GM12878 (cell line): ENCODE data around the gene ETV6. TPM values are rescaled to one million over a fixed set of nuclear protein-coding genes. Genes with fewer than 3 reads are reported as not detected.

Source experiments
- ATAC-seq: fragments of 200-7000 bp; cut with Tn5 transposase; 3 replicates; pipeline ENCODE4 v1.9.1; 2020; ENCODE audit warnings: mild to moderate bottlenecking, moderate library complexity
- BruUV-seq: library from RNA; stranded (reverse); fragments of 400-500 nt; replicated peaks from 2 replicates; lab custom pipeline; 2021; lab: Mats Ljungman, UMichigan
- CTCF ChIA-PET: fragments of 300-600 bp; sonication (Branson Sonifier 250); formaldehyde crosslinking; extraction: SDS; loops from one replicate; lab custom pipeline; 2021; ENCODE audit warnings: inconsistent platforms; lab: Yijun Ruan, JAX
- POLR2A ChIA-PET: fragments of 350-600 bp; formaldehyde crosslinking; extraction: SDS; loops from one replicate; lab custom pipeline; 2021; ENCODE audit warnings: inconsistent platforms; lab: Charles Lee
- RAD21 ChIA-PET: fragments of 300-600 bp; sonication (Branson Sonifier 250); formaldehyde crosslinking; loops from one replicate; lab custom pipeline; 2023; ENCODE audit warnings: antibody characterized with exemption; ENCODE audit not compliant: unreplicated experiment; lab: Charles Lee
- SMC1A ChIA-PET: fragments of 300-600 bp; sonication (Branson Sonifier 250); formaldehyde crosslinking; loops from one replicate; lab custom pipeline; 2023; ENCODE audit not compliant: unreplicated experiment, uncharacterized antibody; lab: Charles Lee
- DNase-seq: peaks from one replicate; pipeline ENCODE4 v3.0.0-alpha.2; 2011; ENCODE audit warnings: low read depth, low spot score
- FAIRE-seq: peaks from 3 replicates; lab custom pipeline; 2011; peaks lifted over from hg19 to GRCh38; lab: Jason Lieb, UNC
- H2AFZ ChIP-seq: 2 replicates; pipeline ENCODE4 v1.6.0; 2011; ENCODE audit warnings: low read depth, low read length, control low read depth; ENCODE audit not compliant: control insufficient read depth
- H3K27ac ChIP-seq: 2 replicates; pipeline ENCODE4 v1.5.1; 2011; ENCODE audit warnings: control low read depth; ENCODE audit not compliant: control insufficient read depth, insufficient read depth
- H3K27me3 ChIP-seq, 2 experiments: replicated peaks in 1 of 2; 2 replicates each; pipeline versions ENCODE4 v1.6.0 to v1.6.1; 2011; ENCODE audit warnings: low read length in 1 of 2; ENCODE audit not compliant: control insufficient read depth in 2 of 2, insufficient read depth in 2 of 2
- H3K36me3 ChIP-seq, 2 experiments: 2 replicates each; pipeline ENCODE4 v1.5.1; 2011; ENCODE audit warnings: low read length in 1 of 2; ENCODE audit not compliant: control insufficient read depth in 2 of 2, insufficient read depth in 2 of 2
- H3K4me1 ChIP-seq: 2 replicates; pipeline ENCODE4 v1.6.1; 2011; ENCODE audit warnings: mild to moderate bottlenecking, low read length, moderate library complexity, mixed read lengths; ENCODE audit not compliant: control insufficient read depth, insufficient read depth
- H3K4me2 ChIP-seq: 2 replicates; pipeline ENCODE4 v1.6.0; 2011; ENCODE audit warnings: control low read depth; ENCODE audit not compliant: control insufficient read depth, insufficient read depth
- H3K4me3 ChIP-seq: fragments of 200-600 bp; sonication (generic); 2 replicates; pipeline ENCODE4 v1.5.1; 2016
- H3K79me2 ChIP-seq: 2 replicates; pipeline ENCODE4 v1.6.0; 2011; ENCODE audit warnings: low read length; ENCODE audit not compliant: control insufficient read depth, insufficient read depth
- H3K9ac ChIP-seq: 2 replicates; pipeline ENCODE4 v1.8.0; 2011; ENCODE audit warnings: low read length, control low read depth, mixed read lengths; ENCODE audit not compliant: control insufficient read depth, insufficient read depth
- H3K9me3 ChIP-seq: replicated peaks from 3 replicates; pipeline ENCODE4 v1.5.1; 2011; ENCODE audit warnings: mild to moderate bottlenecking, low read length; ENCODE audit not compliant: control insufficient read depth, insufficient read depth
- H4K20me1 ChIP-seq: 2 replicates; pipeline ENCODE4 v1.6.0; 2011; ENCODE audit not compliant: control insufficient read depth, insufficient read depth
- E4F1 ChIP-seq: fragments of 450-650 bp; IDR thresholded peaks from 2 replicates; pipeline ENCODE4 v1.6.1; 2018; ENCODE audit warnings: borderline replicate concordance, mild to moderate bottlenecking; ENCODE audit not compliant: partially characterized antibody
- POLR2AphosphoS5 ChIP-seq: IDR thresholded peaks from 2 replicates; pipeline ENCODE4 v1.6.1; 2011; ENCODE audit warnings: mild to moderate bottlenecking, low read length, inconsistent platforms
- WGBS: methylation state at CpG from one replicate; pipeline ENCODE4 v1.1.6; 2016; ENCODE audit warnings: low lambda C conversion rate; ENCODE audit not compliant: insufficient replicate concordance, insufficient coverage; ENCODE audit errors: missing lambda C conversion rate; 5-methylcytosine and 5-hydroxymethylcytosine counted together
- in situ Hi-C: fragments of 300-500 bp; cut with MboI; formaldehyde crosslinking; loops from 9 replicates; pipeline ENCODE4 v1.14.3; 2018; ENCODE audit warnings: mixed read lengths
- intact Hi-C: fragments of 100-400 bp; cut with micrococcal nuclease; formaldehyde crosslinking; loops from one replicate; pipeline ENCODE4 v1.14.2; 2022; ENCODE audit not compliant: unreplicated experiment
- polyA plus RNA-seq, 11 experiments: library from polyadenylated mRNA; depleted of rRNA in 4 of 11; unstranded in 6 of 11; stranded (reverse) in 5 of 11; fragments of >200 nt; fragmentation: Nextera tagmentation in 4 of 11; fragmentation: Illumina TruSeq in 1 of 11; extraction: Ambion mirVana in 4 of 11; extraction: Trizol in 1 of 11; gene quantifications; 1 replicate in 1 of 11; 2 replicates in 10 of 11; pipeline versions ENCODE4 v1.2.1 to v1.2.3, GENCODE V29; 2011 to 2016; ENCODE audit warnings: inconsistent platforms in 2 of 11, missing spikeins in 2 of 11, low read depth in 1 of 11
- total RNA-seq, 4 experiments: library from RNA; depleted of rRNA in 3 of 4; stranded (reverse); fragments of >200 nt in 3 of 4; fragmentation: Illumina TruSeq in 1 of 4; extraction: Trizol in 1 of 4; gene quantifications; 2 replicates each; pipeline versions ENCODE4 v1.2.1 to v1.2.3, GENCODE V29; 2013 to 2021

The ETV6 gene
- total and polyA plus RNA-seq, 10 of the 15 experiments (the other 5 are each of a cell fraction or from before 2014, with no cell fraction given) = 6.6 to 74.8 (median 24.6) TPM

GRCh38 chr12:11745113-11745512 lies 95.6 kb downstream of the ETV6 start:
- ChIA-PET RAD21 (interaction anchor here (0.9 to 16.8 kb wide), 19 partner anchors 9 to 291 kb away, joined by 3 to 399 read pairs (median 6); no protein-coding TSS in a partner anchor), CTCF (interaction anchor here (0.7 to 6.2 kb wide), 10 partner anchors 13 to 265 kb away, joined by 3 to 47 read pairs (median 4); no protein-coding TSS in a partner anchor), SMC1A (interaction anchor here (1.1 to 35.4 kb wide), 19 partner anchors 18 to 288 kb away, joined by 3 to 1116 read pairs (median 5); partner anchors contain the start of gene ETV6), POLR2A (interaction anchor here (0.8 to 4.9 kb wide), 11 partner anchors 13 to 92 kb away, joined by 3 to 67 read pairs (median 7); no protein-coding TSS in a partner anchor)
- H4K20me1 ChIP-seq = no peaks in the 10 kb centered on the region
- no TSS peak for BruUV-seq
- FAIRE-seq (no peak), DNase-seq (no peak), ATAC-seq (no peak)
- no peak overlapping the region for H3K4me3 ChIP-seq
- peak overlapping the region; percentile 55 for H3K9ac ChIP-seq
- H3K79me2 ChIP-seq = peaks cover 99% of the 10 kb centered on the region
- H3K27me3 ChIP-seq = no peaks in the 10 kb centered on the region
- H3K4me1 ChIP-seq = peaks cover 92% of the 10 kb centered on the region
- intact Hi-C loops (loop anchor here (5.0 kb wide), 1 partner anchor 267 kb away; no protein-coding TSS in a partner anchor), in situ Hi-C loops (no loop called here)
- 86% methylated on average over 6 of the region's 6 CpGs for WGBS
- TF ChIP-seq E4F1 (no peak), POLR2AphosphoS5 (peak; percentile 29; the same call in 1 of the 2 replicates)
- no peaks in the 10 kb centered on the region for H3K9me3 ChIP-seq
- peak overlapping the region; percentile 100 for H3K27ac ChIP-seq
- peak overlapping the region; percentile 9 for H3K4me2 ChIP-seq
- H2AFZ ChIP-seq = no peak overlapping the region
- H3K36me3 ChIP-seq = peaks cover 0 to 13% of the 10 kb centered on the region in 2 experiments; a peak in 3 of 4 replicates
